K562 (cell line): ENCODE results near the gene GALNT16. TPM values are rescaled to one million over a fixed set of nuclear protein-coding genes. Genes with fewer than 3 reads are reported as not detected.

Experiments used
- E2F4 ChIP-seq: sonication (generic); formaldehyde crosslinking; IDR thresholded peaks from 2 replicates; pipeline ENCODE4 v1.8.0; 2022; ENCODE audit warnings: mild to moderate bottlenecking, low read depth, missing genetic modification reagents
- JUND ChIP-seq, 2 experiments: IDR thresholded peaks; 2 replicates in 1 of 2; 3 replicates in 1 of 2; pipeline ENCODE4 v1.6.1; 2011; ENCODE audit warnings: borderline replicate concordance in 2 of 2, low read depth in 2 of 2, low read length in 2 of 2, improper control_type of control experiment in 1 of 2, missing biosample characterization in 1 of 2, missing genetic modification characterization in 1 of 2, missing genetic modification reagents in 1 of 2
- MITF ChIP-seq: IDR thresholded peaks from 2 replicates; pipeline ENCODE4 v1.6.1; 2014; ENCODE audit warnings: antibody characterized with exemption
- MYBL2 ChIP-seq, 2 experiments: fragments of 450-650 bp in 1 of 2; sonication (generic) in 1 of 2; formaldehyde crosslinking in 1 of 2; IDR thresholded peaks; 2 replicates each; pipeline versions ENCODE4 v1.6.1 to v1.8.1; 2017 to 2022; ENCODE audit warnings: borderline replicate concordance in 1 of 2, inconsistent platforms in 1 of 2, low read depth in 1 of 2, mild to moderate bottlenecking in 1 of 2, missing genetic modification reagents in 1 of 2, moderate library complexity in 1 of 2
- PHF21A ChIP-seq: fragments of 450-650 bp; IDR thresholded peaks from 2 replicates; pipeline ENCODE4 v1.6.1; 2017; ENCODE audit warnings: low read depth, borderline replicate concordance
- SREBF1 ChIP-seq: fragments of 150-350 bp; IDR thresholded peaks from 2 replicates; pipeline ENCODE4 v1.6.1; 2014; ENCODE audit warnings: antibody characterized with exemption, low read depth, low read length, borderline replicate concordance
- STAT5A ChIP-seq: IDR thresholded peaks from 2 replicates; pipeline ENCODE4 v1.6.1; 2012; ENCODE audit warnings: low read length, inconsistent platforms, borderline replicate concordance
- U2AF2 ChIP-seq: fragments of 200-400 bp; formaldehyde crosslinking; optimal IDR thresholded peaks from 2 replicates; pipeline ENCODE3; 2017; ENCODE audit warnings: low read depth, mild to moderate bottlenecking, low read length
- polyA plus RNA-seq, 8 experiments: library from polyadenylated mRNA; depleted of rRNA in 4 of 8; stranded (reverse) in 5 of 8; unstranded in 3 of 8; fragments of >200 nt; fragmentation: Nextera tagmentation in 2 of 8; fragmentation: Illumina TruSeq in 1 of 8; extraction: Ambion mirVana in 2 of 8; extraction: Trizol in 1 of 8; gene quantifications; 2 replicates each; pipeline versions ENCODE4 v1.2.1 to v1.2.3, GENCODE V29; 2011 to 2014; ENCODE audit warnings: inconsistent platforms in 1 of 8, missing spikeins in 1 of 8
- total RNA-seq, 7 experiments: library from RNA; depleted of rRNA in 6 of 7; stranded (reverse); fragments of >200 nt in 6 of 7; fragmentation: Illumina TruSeq in 2 of 7; extraction: Trizol in 2 of 7; gene quantifications; 2 replicates each; pipeline versions ENCODE4 v1.2.1 to v1.2.3, GENCODE V29; 2011 to 2021; ENCODE audit warnings: low replicate concordance in 1 of 7

Gene GALNT16
- total and polyA plus RNA-seq, 9 of the 15 experiments (the other 6 are each of a cell fraction or from before 2014, with no cell fraction given), result not detected

- TF ChIP-seq E2F4 (no peak), SREBF1 (no peak), U2AF2 (no peak), MITF (no peak), MYBL2 (IDR thresholded peaks at IDR 0.05; ENCODE audit: low read depth) (no peak), MYBL2 (CRISPR knock-in tag; IDR thresholded peaks at IDR 0.05; ENCODE audit: borderline replicate concordance) (no peak), PHF21A (no peak), STAT5A (no peak), JUND (IDR thresholded peaks at IDR 0.05; ENCODE audit: borderline replicate concordance, low read depth, low read length) (no peak), JUND (tag; IDR thresholded peaks at IDR 0.05; ENCODE audit: borderline replicate concordance, low read depth, low read length) (no peak)
These were observed 64.5 kb downstream of the GALNT16 start (continued) for GRCh38 chr14:69324341-69324931.
